Activated T-cell treated with anti-CD3 and anti-CD28 coated beads, Interleukin-2, amount 50 U/mL, for 4 hours (primary cell): ENCODE data around the gene KIF16B. TPM values are rescaled to one million over a fixed set of nuclear protein-coding genes. Genes with fewer than 3 reads are reported as not detected.

Source experiments
- ATAC-seq, 2 donors: fragments of 200-7000 bp; cut with Tn5 transposase; one replicate each; pipeline ENCODE4 v1.10.0; 2021
- DNase-seq: peaks from one replicate; pipeline ENCODE4 v3.0.0-alpha.2; 2020
- H3K27me3 Mint-ChIP-seq: one replicate; pipeline ENCODE4 v1.8.0; 2021; ENCODE audit warnings: low read depth, mixed read lengths
- H3K36me3 Mint-ChIP-seq: one replicate; pipeline ENCODE4 v1.8.0; 2022; ENCODE audit warnings: mixed read lengths; ENCODE audit not compliant: insufficient read depth
- H3K4me1 Mint-ChIP-seq: one replicate; pipeline ENCODE4 v1.8.0; 2021; ENCODE audit warnings: low read depth, mixed read lengths
- H3K4me3 Mint-ChIP-seq: one replicate; pipeline ENCODE4 v1.8.0; 2021; ENCODE audit warnings: mild to moderate bottlenecking, moderate library complexity, mixed read lengths
- H3K9me3 Mint-ChIP-seq: one replicate; pipeline ENCODE4 v1.8.0; 2021; ENCODE audit warnings: mixed read lengths
- total RNA-seq, 3 donors: library from RNA; stranded (reverse); gene quantifications; one replicate each; pipeline ENCODE4 v1.2.1, GENCODE V29; 2021

The KIF16B gene
- total RNA-seq, 3 donors from 2014 or later: 3.7 to 6.4 (median 4.8) TPM

GRCh38 chr20:16337707-16338106, 235.5 kb downstream of the KIF16B start:
- DNase-seq (no peak), ATAC-seq (no peak)
- Mint-ChIP-seq H3K36me3 (peaks cover 34% of the 10 kb centered on the region), H3K4me3 (no peak overlapping the region), H3K27me3 (no peaks in the 10 kb centered on the region), H3K4me1 (no peaks in the 10 kb centered on the region), H3K9me3 (peaks cover 14% of the 10 kb centered on the region)

GRCh38 chr20:16327606-16328005, 245.6 kb downstream of the KIF16B start:
- ATAC-seq (no peak), DNase-seq (no peak)
- no peak overlapping the region for H3K4me3 Mint-ChIP-seq
- peaks cover 10% of the 10 kb centered on the region for H3K9me3 Mint-ChIP-seq
- H3K27me3 Mint-ChIP-seq: no peaks in the 10 kb centered on the region
- H3K4me1 Mint-ChIP-seq: no peaks in the 10 kb centered on the region
- H3K36me3 Mint-ChIP-seq: peaks cover 42% of the 10 kb centered on the region

DNA sequence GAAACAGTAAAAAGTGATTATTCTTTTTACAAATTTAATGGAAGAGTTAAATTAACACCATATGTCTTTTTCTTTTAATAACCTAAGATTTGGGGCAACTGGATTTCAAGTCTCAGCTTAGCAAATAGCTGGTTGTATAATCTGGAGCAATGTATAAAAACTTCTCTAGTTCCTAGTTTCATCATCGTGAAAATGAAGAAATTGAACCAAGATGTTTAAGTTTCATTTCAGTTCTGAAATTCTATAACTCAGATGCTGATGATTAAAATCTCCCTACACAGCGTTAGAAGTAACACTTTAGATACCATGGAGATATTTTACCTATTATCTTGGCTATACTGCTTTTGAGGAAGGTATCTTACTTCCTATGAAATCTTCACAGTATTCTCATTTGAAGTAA, 252.0 kb downstream of the KIF16B start:
- Mint-ChIP-seq H3K36me3 (peaks cover 25% of the 10 kb centered on the region), H3K4me1 (no peaks in the 10 kb centered on the region)

DNA sequence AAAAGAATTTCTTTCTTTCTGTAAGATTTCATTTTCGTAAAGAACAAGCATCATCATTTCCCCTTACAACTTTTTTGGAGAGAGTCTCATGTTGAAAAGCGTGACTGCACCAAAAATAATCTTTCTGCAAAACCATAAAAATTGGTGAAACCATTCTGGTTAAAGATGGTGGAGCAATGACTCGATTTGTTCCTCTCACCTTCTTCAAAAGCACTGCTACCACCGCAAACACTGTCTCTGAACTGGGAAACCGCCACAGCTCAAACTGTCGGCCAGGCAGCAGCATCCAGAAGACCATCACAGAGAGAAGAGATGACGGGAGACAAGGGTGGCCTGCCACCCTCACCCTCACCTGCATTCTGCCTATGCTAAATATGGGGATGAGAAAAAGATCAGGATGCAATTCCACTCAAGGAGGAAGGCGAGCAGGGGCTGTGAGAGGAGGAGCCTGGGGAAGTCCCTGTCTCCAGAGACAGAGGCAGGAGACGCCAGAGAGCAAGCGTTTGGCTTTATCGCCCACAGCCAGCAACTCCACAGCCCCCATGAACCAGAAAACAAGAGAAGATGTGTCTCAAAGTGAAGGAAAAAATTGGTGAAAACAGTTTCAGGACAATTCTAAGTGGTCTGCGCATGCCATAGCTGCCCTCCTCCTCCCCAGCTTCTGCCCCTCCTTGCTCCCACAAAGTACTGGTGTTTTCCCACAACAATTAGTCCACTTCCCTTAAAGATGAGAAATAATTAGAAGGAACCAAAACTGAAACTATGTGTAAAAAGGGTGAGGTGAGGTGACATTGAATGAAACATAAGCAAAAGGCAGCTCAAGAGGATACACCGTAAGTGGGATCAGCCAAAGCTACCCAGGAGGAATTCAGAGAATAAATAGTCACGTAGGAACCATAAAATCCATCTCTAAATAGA, 255.5 kb downstream of the KIF16B start:
- Mint-ChIP-seq H3K27me3 (no peaks in the 10 kb centered on the region), H3K9me3 (peaks cover 4% of the 10 kb centered on the region)

More for the DNA sequence above, 252.0 kb downstream of the KIF16B start:
- Mint-ChIP-seq H3K9me3 (peaks cover 14% of the 10 kb centered on the region), H3K27me3 (no peaks in the 10 kb centered on the region), H3K4me3 (no peak overlapping the region)
- DNase-seq (no peak), ATAC-seq (no peak)

GRCh38 chr20:16316513-16316912, 256.7 kb downstream of the KIF16B start:
- ATAC-seq (no peak), DNase-seq (no peak)
- H3K9me3 Mint-ChIP-seq: peaks cover 4% of the 10 kb centered on the region
- no peak overlapping the region for H3K4me3 Mint-ChIP-seq
- H3K27me3 Mint-ChIP-seq: no peaks in the 10 kb centered on the region
- no peaks in the 10 kb centered on the region for H3K4me1 Mint-ChIP-seq
- peaks cover 29% of the 10 kb centered on the region for H3K36me3 Mint-ChIP-seq

More for the DNA sequence above, 255.5 kb downstream of the KIF16B start:
- no peaks in the 10 kb centered on the region for H3K4me1 Mint-ChIP-seq
- no peak overlapping the region for H3K4me3 Mint-ChIP-seq
- DNase-seq: no peak
- H3K36me3 Mint-ChIP-seq: peaks cover 26% of the 10 kb centered on the region
- no peak for ATAC-seq

GRCh38 chr20:16314748-16315159, 258.5 kb downstream of the KIF16B start:
- no peaks in the 10 kb centered on the region for H3K27me3 Mint-ChIP-seq
- no peaks in the 10 kb centered on the region for H3K4me1 Mint-ChIP-seq
- no peak for ATAC-seq
- DNase-seq: no peak
- H3K9me3 Mint-ChIP-seq: peaks cover 4% of the 10 kb centered on the region
- no peak overlapping the region for H3K4me3 Mint-ChIP-seq
- H3K36me3 Mint-ChIP-seq: peaks cover 36% of the 10 kb centered on the region

DNA sequence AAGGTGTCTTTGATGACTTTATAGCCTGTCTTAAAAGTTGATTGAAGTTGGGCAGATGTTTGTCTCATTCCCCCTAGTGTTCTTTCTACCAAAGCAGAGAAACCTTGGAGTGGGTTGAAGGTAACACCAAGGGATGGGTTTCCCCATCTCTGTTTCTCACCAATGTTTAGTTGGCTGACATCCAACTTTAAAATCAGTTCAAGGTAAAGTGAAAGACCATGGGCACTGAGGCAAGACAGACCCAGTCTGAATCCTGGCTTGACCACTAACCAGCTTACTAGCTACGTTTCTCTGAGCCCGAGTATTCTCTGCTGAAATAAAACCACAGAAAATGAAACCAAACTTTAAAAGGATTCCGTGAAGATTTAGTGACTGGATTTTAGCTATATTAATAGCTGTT, 258.9 kb downstream of the KIF16B start:
- no peak for DNase-seq
- Mint-ChIP-seq H3K4me3 (no peak overlapping the region), H3K27me3 (no peaks in the 10 kb centered on the region), H3K9me3 (peaks cover 4% of the 10 kb centered on the region), H3K36me3 (peaks cover 36% of the 10 kb centered on the region), H3K4me1 (no peaks in the 10 kb centered on the region)
- ATAC-seq: no peak

- DNase-seq (no peak), ATAC-seq (no peak)
- Mint-ChIP-seq H3K9me3 (peaks cover 4% of the 10 kb centered on the region), H3K27me3 (no peaks in the 10 kb centered on the region), H3K4me3 (no peak overlapping the region), H3K36me3 (peaks cover 40% of the 10 kb centered on the region), H3K4me1 (no peaks in the 10 kb centered on the region)
Measured at GRCh38 chr20:16313917-16314316, 259.3 kb downstream of the KIF16B start.

DNA sequence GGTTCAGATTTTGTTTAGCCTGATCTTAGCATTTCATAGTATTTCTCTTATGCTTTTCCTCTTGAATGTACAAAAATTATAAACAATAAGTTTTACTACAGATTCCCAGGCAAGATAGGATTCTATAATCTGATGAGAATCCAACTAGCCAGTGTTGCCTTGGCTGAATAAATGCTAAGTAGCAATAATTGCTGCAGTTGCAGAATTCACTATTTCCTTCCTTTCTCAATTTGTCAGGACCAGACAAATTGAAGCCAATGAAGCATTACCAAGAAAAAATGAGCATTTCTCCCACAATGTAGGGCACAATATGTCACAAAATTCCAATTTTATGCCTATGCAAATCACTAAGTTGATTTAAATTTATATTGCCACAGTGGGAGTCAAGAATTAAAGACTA, 260.2 kb downstream of the KIF16B start:
- Mint-ChIP-seq H3K36me3 (peaks cover 38% of the 10 kb centered on the region), H3K27me3 (no peaks in the 10 kb centered on the region), H3K9me3 (peaks cover under 1% of the 10 kb centered on the region), H3K4me3 (no peak overlapping the region), H3K4me1 (no peaks in the 10 kb centered on the region)
- DNase-seq: no peak
- ATAC-seq: no peak

DNA sequence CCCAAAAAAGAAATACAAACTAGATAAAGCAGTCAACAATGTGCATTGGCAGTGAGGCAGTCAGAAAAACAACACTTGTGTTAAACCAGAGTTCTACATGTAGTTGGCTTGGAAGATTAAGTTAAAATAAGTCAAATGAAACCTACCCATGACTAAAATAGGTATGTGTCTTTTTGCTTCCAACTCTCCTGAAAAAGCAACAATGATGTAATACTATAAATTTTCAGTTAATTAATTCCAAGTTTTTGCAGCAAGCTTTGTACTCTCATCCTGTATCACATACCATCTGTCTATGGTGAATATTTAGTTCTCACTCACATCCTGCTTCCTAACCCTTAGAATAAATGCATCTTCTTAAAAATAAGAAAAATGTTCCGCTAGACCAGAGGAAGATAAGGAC, 261.5 kb downstream of the KIF16B start:
- ATAC-seq (no peak), DNase-seq (no peak)
- Mint-ChIP-seq H3K27me3 (no peaks in the 10 kb centered on the region), H3K9me3 (peaks cover 3% of the 10 kb centered on the region), H3K4me1 (no peaks in the 10 kb centered on the region), H3K36me3 (peaks cover 36% of the 10 kb centered on the region), H3K4me3 (no peak overlapping the region)

- Mint-ChIP-seq H3K27me3 (no peaks in the 10 kb centered on the region), H3K36me3 (peaks cover 41% of the 10 kb centered on the region)
Measured at GRCh38 chr20:16308754-16309153, 264.5 kb downstream of the KIF16B start.

GRCh38 chr20:16302818-16303217, 270.4 kb downstream of the KIF16B start:
- no peak overlapping the region for H3K4me3 Mint-ChIP-seq
- H3K27me3 Mint-ChIP-seq: no peaks in the 10 kb centered on the region
- no peak for ATAC-seq
- DNase-seq: no peak
- no peaks in the 10 kb centered on the region for H3K4me1 Mint-ChIP-seq
- H3K9me3 Mint-ChIP-seq: peaks cover 33% of the 10 kb centered on the region
- H3K36me3 Mint-ChIP-seq: peaks cover 34% of the 10 kb centered on the region

More at GRCh38 chr20:16308754-16309153, 264.5 kb downstream of the KIF16B start:
- Mint-ChIP-seq H3K9me3 (peaks cover 21% of the 10 kb centered on the region), H3K4me3 (no peak overlapping the region), H3K4me1 (no peaks in the 10 kb centered on the region)
- no peak for DNase-seq
- ATAC-seq: no peak

GRCh38 chr20:16301986-16302385, 271.3 kb downstream of the KIF16B start:
- peaks cover 32% of the 10 kb centered on the region for H3K36me3 Mint-ChIP-seq
- no peak for DNase-seq

GRCh38 chr20:16299897-16300296, 273.4 kb downstream of the KIF16B start:
- no peaks in the 10 kb centered on the region for H3K27me3 Mint-ChIP-seq
- no peak overlapping the region for H3K4me3 Mint-ChIP-seq
- H3K36me3 Mint-ChIP-seq: peaks cover 22% of the 10 kb centered on the region
- peaks cover 19% of the 10 kb centered on the region for H3K9me3 Mint-ChIP-seq
- DNase-seq: no peak
- no peaks in the 10 kb centered on the region for H3K4me1 Mint-ChIP-seq
- ATAC-seq: no peak

More at GRCh38 chr20:16301986-16302385, 271.3 kb downstream of the KIF16B start:
- Mint-ChIP-seq H3K9me3 (peaks cover 31% of the 10 kb centered on the region), H3K4me3 (no peak overlapping the region), H3K27me3 (no peaks in the 10 kb centered on the region), H3K4me1 (no peaks in the 10 kb centered on the region)
- ATAC-seq: no peak

GRCh38 chr20:16296931-16297330, 276.3 kb downstream of the KIF16B start:
- H3K4me1 Mint-ChIP-seq: no peaks in the 10 kb centered on the region
- ATAC-seq: no peak
- peaks cover 9% of the 10 kb centered on the region for H3K36me3 Mint-ChIP-seq
- H3K4me3 Mint-ChIP-seq: no peak overlapping the region
- H3K27me3 Mint-ChIP-seq: no peaks in the 10 kb centered on the region
- H3K9me3 Mint-ChIP-seq: peaks cover 3% of the 10 kb centered on the region
- no peak for DNase-seq
